K562 (cell line): ENCODE data around the gene HRH4. TPM values are rescaled to one million over a fixed set of nuclear protein-coding genes. Genes with fewer than 3 reads are reported as not detected.

Experiments used
- FOXA3 ChIP-seq, 2 experiments: fragments of 450-650 bp in 1 of 2; sonication (generic) in 1 of 2; formaldehyde crosslinking; IDR thresholded peaks in 1 of 2; conservative IDR thresholded peaks in 1 of 2; 2 replicates each; pipeline versions ENCODE4 v1.4.0 to v1.8.0; 2020 to 2022; ENCODE audit warnings: mild to moderate bottlenecking in 2 of 2, missing genetic modification reagents in 1 of 2
- NFIC ChIP-seq: fragments of 450-650 bp; IDR thresholded peaks from 2 replicates; pipeline ENCODE4 v1.6.1; 2017; ENCODE audit warnings: mild to moderate bottlenecking, inconsistent platforms
- SIN3B ChIP-seq: fragments of 450-650 bp; IDR thresholded peaks from 2 replicates; pipeline ENCODE4 v1.6.1; 2017; ENCODE audit warnings: low read depth, mild to moderate bottlenecking, moderate library complexity
- ZBTB8A ChIP-seq: fragments of 450-650 bp; IDR thresholded peaks from 2 replicates; pipeline ENCODE4 v1.6.1; 2018; ENCODE audit warnings: mild to moderate bottlenecking, moderate library complexity; ENCODE audit not compliant: partially characterized antibody
- ZKSCAN3 ChIP-seq: fragments of 250-450 bp; sonication (Bioruptor Pico); IDR thresholded peaks from 2 replicates; pipeline ENCODE4 v1.4.0; 2020
- polyA plus RNA-seq, 8 experiments: library from polyadenylated mRNA; depleted of rRNA in 4 of 8; stranded (reverse) in 5 of 8; unstranded in 3 of 8; fragments of >200 nt; fragmentation: Nextera tagmentation in 2 of 8; fragmentation: Illumina TruSeq in 1 of 8; extraction: Ambion mirVana in 2 of 8; extraction: Trizol in 1 of 8; gene quantifications; 2 replicates each; pipeline versions ENCODE4 v1.2.1 to v1.2.3, GENCODE V29; 2011 to 2014; ENCODE audit warnings: inconsistent platforms in 1 of 8, missing spikeins in 1 of 8
- total RNA-seq, 7 experiments: library from RNA; depleted of rRNA in 6 of 7; stranded (reverse); fragments of >200 nt in 6 of 7; fragmentation: Illumina TruSeq in 2 of 7; extraction: Trizol in 2 of 7; gene quantifications; 2 replicates each; pipeline versions ENCODE4 v1.2.1 to v1.2.3, GENCODE V29; 2011 to 2021; ENCODE audit warnings: low replicate concordance in 1 of 7
- TF ChIP-seq, protein P1 (sequence below): fragments of 200-600 bp; sonication (generic); IDR thresholded peaks from one replicate; pipeline ENCODE4 v1.6.1; 2012; ENCODE audit warnings: mild to moderate bottlenecking, low read depth, low read length, inconsistent platforms
- TF ChIP-seq, protein P2 (sequence below), 3 experiments: IDR thresholded peaks in 2 of 3; conservative IDR thresholded peaks in 1 of 3; 2 replicates each; pipeline ENCODE4 v1.5.1; 2011 to 2012; ENCODE audit warnings: low read length in 3 of 3, mild to moderate bottlenecking in 3 of 3, control low read depth in 2 of 3, improper control_type of control experiment in 1 of 3, inconsistent platforms in 1 of 3, low read depth in 1 of 3, mixed read lengths in 1 of 3, moderate library complexity in 1 of 3; ENCODE audit not compliant: insufficient read depth in 2 of 3

Gene HRH4
- total and polyA plus RNA-seq, 9 of the 15 experiments (the other 6 are each of a cell fraction or from before 2014, with no cell fraction given) = not detected

DNA sequence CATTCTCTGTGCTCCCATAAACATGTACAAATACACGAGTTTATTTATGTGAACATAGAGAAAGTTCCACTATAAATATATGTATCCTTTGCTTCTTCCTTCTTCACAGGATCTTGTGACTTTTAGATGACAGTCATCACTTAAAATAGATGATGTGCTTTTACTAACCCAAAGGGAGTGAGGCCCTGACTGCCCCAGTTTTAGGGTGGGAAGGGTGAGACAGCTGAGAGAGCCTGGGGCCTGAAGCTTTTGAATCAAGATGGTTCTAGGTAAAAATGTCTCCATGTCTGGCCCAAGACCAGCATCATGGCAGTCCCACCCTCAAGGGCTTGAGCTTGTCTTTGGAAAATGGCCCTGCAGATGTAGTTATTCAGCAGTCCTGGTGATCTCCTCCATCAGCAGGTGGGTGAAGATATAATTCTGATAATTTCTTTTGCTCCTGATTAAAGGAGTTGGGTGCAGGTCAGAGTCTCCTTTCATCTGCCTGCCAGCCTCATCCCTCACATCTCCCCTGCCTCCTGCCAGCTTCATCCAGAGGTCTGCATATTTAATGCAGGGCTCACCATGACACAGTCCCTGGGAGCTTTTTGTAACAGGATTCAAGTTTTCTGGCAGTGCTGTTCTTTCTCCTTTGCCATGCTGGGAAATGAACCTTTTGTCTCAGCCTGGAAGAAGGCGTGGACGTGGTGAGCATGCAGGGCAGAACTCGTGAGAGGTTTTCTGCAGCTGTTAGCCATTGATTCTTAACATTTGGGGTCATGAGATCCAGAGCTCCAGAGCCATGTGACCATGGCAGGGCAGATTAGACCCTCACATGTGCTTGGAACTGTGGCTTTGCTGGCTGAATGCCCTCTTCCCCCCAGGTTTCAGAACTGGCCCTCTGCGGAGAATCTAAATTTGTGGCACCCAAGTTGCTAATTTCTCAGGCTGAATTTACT is 2.7 kb downstream of the HRH4 start (continued):
- TF ChIP-seq, protein P1, sequence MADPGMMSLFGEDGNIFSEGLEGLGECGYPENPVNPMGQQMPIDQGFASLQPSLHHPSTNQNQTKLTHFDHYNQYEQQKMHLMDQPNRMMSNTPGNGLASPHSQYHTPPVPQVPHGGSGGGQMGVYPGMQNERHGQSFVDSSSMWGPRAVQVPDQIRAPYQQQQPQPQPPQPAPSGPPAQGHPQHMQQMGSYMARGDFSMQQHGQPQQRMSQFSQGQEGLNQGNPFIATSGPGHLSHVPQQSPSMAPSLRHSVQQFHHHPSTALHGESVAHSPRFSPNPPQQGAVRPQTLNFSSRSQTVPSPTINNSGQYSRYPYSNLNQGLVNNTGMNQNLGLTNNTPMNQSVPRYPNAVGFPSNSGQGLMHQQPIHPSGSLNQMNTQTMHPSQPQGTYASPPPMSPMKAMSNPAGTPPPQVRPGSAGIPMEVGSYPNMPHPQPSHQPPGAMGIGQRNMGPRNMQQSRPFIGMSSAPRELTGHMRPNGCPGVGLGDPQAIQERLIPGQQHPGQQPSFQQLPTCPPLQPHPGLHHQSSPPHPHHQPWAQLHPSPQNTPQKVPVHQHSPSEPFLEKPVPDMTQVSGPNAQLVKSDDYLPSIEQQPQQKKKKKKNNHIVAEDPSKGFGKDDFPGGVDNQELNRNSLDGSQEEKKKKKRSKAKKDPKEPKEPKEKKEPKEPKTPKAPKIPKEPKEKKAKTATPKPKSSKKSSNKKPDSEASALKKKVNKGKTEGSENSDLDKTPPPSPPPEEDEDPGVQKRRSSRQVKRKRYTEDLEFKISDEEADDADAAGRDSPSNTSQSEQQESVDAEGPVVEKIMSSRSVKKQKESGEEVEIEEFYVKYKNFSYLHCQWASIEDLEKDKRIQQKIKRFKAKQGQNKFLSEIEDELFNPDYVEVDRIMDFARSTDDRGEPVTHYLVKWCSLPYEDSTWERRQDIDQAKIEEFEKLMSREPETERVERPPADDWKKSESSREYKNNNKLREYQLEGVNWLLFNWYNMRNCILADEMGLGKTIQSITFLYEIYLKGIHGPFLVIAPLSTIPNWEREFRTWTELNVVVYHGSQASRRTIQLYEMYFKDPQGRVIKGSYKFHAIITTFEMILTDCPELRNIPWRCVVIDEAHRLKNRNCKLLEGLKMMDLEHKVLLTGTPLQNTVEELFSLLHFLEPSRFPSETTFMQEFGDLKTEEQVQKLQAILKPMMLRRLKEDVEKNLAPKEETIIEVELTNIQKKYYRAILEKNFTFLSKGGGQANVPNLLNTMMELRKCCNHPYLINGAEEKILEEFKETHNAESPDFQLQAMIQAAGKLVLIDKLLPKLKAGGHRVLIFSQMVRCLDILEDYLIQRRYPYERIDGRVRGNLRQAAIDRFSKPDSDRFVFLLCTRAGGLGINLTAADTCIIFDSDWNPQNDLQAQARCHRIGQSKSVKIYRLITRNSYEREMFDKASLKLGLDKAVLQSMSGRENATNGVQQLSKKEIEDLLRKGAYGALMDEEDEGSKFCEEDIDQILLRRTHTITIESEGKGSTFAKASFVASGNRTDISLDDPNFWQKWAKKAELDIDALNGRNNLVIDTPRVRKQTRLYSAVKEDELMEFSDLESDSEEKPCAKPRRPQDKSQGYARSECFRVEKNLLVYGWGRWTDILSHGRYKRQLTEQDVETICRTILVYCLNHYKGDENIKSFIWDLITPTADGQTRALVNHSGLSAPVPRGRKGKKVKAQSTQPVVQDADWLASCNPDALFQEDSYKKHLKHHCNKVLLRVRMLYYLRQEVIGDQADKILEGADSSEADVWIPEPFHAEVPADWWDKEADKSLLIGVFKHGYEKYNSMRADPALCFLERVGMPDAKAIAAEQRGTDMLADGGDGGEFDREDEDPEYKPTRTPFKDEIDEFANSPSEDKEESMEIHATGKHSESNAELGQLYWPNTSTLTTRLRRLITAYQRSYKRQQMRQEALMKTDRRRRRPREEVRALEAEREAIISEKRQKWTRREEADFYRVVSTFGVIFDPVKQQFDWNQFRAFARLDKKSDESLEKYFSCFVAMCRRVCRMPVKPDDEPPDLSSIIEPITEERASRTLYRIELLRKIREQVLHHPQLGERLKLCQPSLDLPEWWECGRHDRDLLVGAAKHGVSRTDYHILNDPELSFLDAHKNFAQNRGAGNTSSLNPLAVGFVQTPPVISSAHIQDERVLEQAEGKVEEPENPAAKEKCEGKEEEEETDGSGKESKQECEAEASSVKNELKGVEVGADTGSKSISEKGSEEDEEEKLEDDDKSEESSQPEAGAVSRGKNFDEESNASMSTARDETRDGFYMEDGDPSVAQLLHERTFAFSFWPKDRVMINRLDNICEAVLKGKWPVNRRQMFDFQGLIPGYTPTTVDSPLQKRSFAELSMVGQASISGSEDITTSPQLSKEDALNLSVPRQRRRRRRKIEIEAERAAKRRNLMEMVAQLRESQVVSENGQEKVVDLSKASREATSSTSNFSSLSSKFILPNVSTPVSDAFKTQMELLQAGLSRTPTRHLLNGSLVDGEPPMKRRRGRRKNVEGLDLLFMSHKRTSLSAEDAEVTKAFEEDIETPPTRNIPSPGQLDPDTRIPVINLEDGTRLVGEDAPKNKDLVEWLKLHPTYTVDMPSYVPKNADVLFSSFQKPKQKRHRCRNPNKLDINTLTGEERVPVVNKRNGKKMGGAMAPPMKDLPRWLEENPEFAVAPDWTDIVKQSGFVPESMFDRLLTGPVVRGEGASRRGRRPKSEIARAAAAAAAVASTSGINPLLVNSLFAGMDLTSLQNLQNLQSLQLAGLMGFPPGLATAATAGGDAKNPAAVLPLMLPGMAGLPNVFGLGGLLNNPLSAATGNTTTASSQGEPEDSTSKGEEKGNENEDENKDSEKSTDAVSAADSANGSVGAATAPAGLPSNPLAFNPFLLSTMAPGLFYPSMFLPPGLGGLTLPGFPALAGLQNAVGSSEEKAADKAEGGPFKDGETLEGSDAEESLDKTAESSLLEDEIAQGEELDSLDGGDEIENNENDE = no peak
- TF ChIP-seq FOXA3 (CRISPR knock-in tag; conservative IDR thresholded peaks at IDR 0.05 in 1 of 2, IDR thresholded peaks at IDR 0.05 in 1 of 2) (no peak), ZBTB8A (no peak), ZKSCAN3 (CRISPR knock-in tag) (no peak), SIN3B (no peak), NFIC (no peak)
- TF ChIP-seq, protein P2, sequence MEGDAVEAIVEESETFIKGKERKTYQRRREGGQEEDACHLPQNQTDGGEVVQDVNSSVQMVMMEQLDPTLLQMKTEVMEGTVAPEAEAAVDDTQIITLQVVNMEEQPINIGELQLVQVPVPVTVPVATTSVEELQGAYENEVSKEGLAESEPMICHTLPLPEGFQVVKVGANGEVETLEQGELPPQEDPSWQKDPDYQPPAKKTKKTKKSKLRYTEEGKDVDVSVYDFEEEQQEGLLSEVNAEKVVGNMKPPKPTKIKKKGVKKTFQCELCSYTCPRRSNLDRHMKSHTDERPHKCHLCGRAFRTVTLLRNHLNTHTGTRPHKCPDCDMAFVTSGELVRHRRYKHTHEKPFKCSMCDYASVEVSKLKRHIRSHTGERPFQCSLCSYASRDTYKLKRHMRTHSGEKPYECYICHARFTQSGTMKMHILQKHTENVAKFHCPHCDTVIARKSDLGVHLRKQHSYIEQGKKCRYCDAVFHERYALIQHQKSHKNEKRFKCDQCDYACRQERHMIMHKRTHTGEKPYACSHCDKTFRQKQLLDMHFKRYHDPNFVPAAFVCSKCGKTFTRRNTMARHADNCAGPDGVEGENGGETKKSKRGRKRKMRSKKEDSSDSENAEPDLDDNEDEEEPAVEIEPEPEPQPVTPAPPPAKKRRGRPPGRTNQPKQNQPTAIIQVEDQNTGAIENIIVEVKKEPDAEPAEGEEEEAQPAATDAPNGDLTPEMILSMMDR (IDR thresholded peaks at IDR 0.05 in 2 of 3, conservative IDR thresholded peaks at IDR 0.05 in 1 of 3; ENCODE audit: insufficient read depth in 2 of 3, low read depth in 1 of 3, low read length in 3 of 3) = no peak
